ENCODE data around the gene TRIM67.
"Not testable (repeated sequence)": the region's sequence is repeated elsewhere in the genome, so short reads cannot be mapped to it uniquely, and the experiment has no call there.

The TRIM67 gene

GRCh38 chr1:231209531-231209930 is 47.7 kb downstream of the TRIM67 start:
- no peak for DNase-seq

DNA sequence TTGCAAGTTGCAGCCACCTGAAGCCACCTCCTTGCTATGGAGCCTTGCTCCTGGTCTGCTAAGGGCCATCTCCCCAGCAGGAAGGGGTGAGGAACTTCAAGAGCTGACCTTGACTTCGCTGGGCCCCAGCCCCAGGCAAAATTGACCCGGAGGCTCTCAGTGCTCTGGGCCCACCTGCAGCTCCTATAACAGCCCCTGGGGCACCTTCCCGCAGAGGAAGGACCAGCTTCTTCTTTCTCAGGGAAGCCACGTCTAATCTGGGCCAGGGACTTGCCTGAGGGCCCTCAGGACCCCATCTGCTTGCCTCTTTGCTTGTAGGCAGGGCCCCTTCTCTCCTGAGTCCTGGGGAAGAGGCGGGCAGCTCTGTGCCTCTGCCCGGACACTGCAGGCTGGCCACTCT is 48.3 kb downstream of the TRIM67 start:
- DNase-seq: no peak

DNA sequence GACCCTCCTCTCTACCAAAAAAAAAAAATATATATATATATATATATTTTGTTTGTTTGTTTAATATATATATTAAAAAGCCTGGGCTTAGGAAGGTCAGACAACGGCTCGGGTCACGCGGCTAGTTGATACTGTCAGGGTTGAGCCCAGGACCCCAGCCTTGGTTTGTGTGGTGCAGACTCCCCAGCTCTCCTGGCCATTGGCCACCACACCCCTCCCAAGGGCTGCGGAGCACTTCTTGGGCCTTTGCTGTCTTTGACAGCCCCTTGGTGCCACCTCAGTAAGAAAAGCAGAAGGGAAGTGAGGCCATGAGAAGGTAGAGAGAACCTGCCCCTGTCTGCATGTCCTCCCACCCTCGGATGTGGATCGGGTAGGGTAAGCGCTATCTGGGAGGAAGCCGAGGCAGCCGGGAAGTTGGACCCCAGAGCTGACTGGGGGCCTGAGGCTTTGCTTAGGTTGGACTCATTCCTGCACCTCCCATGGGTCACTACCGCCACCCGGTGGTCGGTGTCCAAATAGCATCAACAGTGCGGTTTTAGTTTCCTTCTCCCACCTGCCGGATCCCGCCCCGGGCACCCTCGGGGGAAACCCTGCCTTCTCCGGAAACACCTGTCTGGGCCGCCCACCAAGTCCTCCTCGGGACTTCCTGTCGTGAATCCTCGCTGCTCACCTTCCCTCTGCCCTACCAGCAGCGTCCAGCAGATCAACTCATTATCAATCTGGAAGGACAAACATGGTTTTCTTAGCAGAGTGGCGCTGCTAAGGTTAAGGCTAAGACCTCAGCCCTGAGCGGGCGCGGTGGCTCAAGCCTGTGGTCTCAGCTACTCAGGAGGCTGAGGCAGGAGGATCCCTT is 49.4 kb downstream of the TRIM67 start:
- DNase-seq: peak; percentile 84

DNA sequence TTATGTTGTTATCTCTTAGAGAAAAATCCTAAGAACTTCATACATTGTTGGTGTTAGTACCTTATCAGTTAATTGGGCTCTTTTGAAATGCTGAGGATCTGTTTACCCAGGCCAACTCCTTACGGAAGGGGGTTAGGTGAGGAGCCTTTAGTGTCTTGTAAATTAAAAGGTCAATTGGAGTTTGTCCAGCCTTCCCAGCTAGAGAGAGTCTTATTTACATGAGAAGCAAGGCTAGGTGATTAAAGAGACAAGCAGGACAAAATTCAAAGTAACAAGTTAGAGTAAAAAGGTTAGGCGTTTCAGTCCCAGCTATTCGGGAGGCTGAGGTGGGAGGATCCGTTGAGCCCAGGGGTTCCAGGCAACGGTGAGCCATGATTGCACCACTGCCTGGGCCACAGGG is 50.4 kb downstream of the TRIM67 start:
- DNase-seq: not testable (repeated sequence)

- DNase-seq: no peak
Observed at GRCh38 chr1:231213831-231214573, 52.1 kb downstream of the TRIM67 start.

DNA sequence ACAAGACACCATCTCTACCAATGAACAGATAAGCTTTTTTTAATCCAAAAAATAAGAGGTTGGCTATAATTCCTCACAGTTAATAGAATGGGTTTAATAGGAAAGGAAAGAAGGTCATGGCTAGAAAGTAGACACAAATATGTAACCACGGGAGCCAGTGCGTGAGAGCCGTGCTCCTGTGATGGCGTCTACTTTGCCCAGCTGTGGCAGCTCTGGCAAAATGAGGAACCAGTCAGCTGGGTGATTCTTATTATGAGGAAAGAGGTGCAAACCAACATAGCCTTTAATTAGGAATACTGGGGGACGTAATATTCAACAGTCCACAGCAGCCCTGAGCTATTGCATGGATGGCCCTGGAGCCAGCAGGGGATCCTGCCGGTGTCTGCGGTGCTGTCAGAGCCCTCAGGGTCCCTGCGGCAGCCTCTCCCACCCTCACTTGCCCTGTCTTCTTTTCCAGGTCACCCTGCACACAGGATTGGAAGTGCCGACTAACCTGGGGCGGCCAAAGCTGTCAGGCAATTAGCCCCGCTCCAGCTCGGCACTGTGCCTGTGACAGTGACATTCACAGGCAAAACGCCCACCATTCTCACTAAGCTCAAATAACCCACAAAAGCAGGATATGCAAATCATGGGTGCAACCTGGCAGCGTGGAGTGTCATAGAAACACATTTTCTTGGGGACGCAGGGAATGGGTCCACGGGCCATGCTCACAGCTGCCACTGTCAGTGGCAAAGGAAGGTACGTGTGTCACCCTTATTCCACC is 53.2 kb downstream of the TRIM67 start:
- DNase-seq: no peak

GRCh38 chr1:231215681-231216385 is 54.0 kb downstream of the TRIM67 start:
- no peak for DNase-seq

- DNase-seq: no peak
Observed at GRCh38 chr1:231216498-231216897, 54.6 kb downstream of the TRIM67 start.

DNA sequence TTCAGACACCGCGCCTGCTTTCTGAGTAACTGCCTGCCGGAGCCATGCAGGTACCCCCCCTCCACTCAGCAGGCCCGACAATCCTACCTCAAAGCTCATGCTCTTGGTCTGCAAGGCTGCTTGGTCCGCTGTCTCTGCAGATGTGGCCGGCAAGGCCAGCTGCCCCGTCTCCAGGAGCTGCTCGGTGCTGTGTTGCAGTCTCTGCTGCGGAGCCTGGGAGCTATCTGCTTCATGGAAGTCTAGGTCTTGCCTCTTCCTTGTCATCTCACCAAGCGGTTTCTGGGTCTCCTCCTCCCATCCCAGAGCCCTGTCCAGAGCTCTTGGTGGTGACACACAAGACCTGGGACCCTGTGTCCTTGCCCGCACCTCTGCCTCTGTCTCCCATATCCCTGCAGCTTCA is 55.2 kb downstream of the TRIM67 start:
- no peak for DNase-seq

GRCh38 chr1:231218078-231218477 is 56.2 kb downstream of the TRIM67 start:
- no peak for DNase-seq

GRCh38 chr1:231219422-231220401 is 57.9 kb downstream of the TRIM67 start:
- no peak for DNase-seq

DNA sequence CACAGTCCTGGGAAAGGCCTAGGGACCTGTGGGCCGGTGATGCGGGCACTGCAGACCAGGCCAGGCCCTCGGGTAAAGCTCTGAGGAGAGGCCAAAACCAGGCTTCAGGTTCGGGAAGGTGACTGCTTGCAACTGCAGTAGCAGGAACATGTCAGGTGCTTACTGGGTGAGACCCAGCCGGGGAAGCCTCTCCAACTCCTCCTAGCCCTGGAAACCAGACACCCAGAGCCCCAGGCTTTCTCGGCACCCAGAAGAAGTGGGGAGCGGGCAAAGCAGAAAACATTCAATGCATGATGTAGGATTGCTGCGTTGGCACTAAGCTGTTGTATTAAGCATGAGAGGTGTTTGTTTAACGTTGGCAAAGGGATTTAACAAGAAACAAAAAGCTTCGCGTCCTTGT is 58.9 kb downstream of the TRIM67 start:
- no peak for DNase-seq

- no peak for DNase-seq
Observed at GRCh38 chr1:231226156-231226555, 64.3 kb downstream of the TRIM67 start.

- DNase-seq: no peak
Observed at GRCh38 chr1:231231511-231231910, 69.7 kb downstream of the TRIM67 start.

DNA sequence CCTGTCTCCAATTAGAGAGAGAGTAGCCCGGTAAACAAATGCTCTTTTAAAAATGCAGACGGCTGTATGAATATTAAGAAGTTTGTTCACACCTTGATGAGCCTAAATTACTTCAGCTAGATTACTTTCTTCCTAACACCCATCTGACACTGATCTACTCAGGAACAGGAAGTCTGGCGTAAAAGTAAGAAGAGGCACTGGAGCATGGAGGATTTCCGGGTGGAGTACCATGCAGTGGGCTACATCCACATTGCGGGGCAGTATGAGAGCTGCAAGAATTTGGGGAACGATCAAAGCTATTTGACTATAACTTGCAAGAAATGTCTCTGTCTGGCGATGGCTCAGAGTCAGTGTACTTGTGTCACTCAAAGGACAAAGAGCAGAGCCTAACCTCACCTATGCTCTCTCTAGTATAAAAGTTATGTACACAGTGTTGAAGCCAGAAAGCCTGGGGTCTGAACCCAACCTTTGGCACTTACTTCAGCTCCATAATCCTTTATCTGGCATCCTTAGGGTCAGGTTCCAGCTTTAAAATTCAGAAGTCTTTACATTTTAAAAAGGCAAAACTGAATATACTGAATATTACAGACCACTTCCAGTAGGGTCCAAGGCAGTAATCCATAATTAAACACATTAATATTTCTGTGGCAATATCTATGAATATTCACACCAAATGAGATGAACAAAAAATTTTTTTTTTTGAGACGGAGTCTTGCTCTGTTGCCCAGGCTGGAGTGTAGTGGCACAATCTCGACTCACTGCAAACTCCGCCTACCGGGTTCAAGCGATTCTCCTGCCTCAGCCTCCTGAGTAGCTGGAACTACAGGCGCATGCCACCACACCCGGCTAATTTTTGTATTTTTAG is 71.2 kb downstream of the TRIM67 start:
- DNase-seq: no peak

GRCh38 chr1:231233735-231234417 is 72.0 kb downstream of the TRIM67 start:
- DNase-seq: no peak

GRCh38 chr1:231234506-231234905 is 72.6 kb downstream of the TRIM67 start:
- DNase-seq: no peak

DNA sequence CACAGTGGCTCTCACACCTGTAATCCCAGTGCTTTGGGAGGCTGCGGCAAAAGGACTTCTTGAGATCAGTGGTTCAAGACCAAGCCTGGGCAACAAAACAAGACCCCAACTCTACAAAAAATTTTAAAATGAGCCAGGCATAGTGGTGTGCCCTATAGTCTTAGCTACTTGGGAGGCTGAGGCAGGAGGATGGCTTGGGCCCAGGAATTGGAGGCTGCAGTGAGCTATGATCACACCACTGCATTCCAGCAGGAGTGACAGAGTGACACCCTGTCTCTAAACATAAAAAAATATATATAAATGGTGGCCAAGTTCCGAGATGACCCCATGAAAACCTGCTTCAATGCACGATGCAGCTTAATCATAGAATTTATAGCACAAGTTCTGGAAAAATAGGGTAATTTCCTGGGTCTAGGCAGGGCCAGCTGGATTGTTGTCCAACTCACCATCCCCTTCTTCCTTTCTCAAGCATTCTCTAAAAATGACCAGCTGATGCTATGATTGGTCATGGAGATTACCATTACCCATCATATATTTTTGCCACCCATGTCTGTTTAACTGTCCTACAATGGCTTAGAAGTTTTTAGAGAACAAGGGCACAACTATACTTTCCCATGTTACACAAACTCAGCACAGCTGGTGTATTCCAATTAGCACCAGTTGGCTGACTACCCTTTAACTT is 73.8 kb downstream of the TRIM67 start:
- no peak for DNase-seq

GRCh38 chr1:231236208-231236591 is 74.3 kb downstream of the TRIM67 start:
- DNase-seq: no peak

Measured in NCI-H1694 treated with DMSO at 0.1 percent for 48 hours (cell line).